Naive thymus-derived CD4-positive, alpha-beta T cell (primary cell): ENCODE measurements around the gene CAMTA1. TPM values are rescaled to one million over a fixed set of nuclear protein-coding genes. Genes with fewer than 3 reads are reported as not detected.

Source experiments
- ATAC-seq: fragments of 150-1000 bp; cut with Tn5 transposase; 2 replicates; pipeline ENCODE4 v1.10.0; 2021; ENCODE audit warnings: mild to moderate bottlenecking, moderate library complexity
- CTCF ChIA-PET: fragments of 350-600 bp; sonication (Branson Sonifier 250); formaldehyde crosslinking; loops from one replicate; lab custom pipeline; 2021; ENCODE audit warnings: antibody characterized with exemption; lab: Charles Lee
- POLR2A ChIA-PET: fragments of 350-600 bp; sonication (Branson Sonifier 250); formaldehyde crosslinking; loops from one replicate; lab custom pipeline; 2021; ENCODE audit warnings: antibody characterized with exemption, inconsistent platforms; lab: Charles Lee
- DNase-seq, 9 donors: peaks; one replicate each; pipeline versions ENCODE4 v3.0.0 to v3.0.0-alpha.2; 2020 to 2022; ENCODE audit warnings: mixed read lengths in 1 of 9
- H3K27ac ChIP-seq: one replicate; pipeline ENCODE4 v1.7.0; 2013; ENCODE audit warnings: mild to moderate bottlenecking, low read depth, low read length, moderate library complexity
- H3K27me3 ChIP-seq, 2 donors: one replicate each; pipeline ENCODE4 v1.7.0; 2013; ENCODE audit warnings: low read length in 2 of 2, mild to moderate bottlenecking in 2 of 2, moderate library complexity in 2 of 2; ENCODE audit not compliant: control insufficient read depth in 2 of 2, insufficient read depth in 2 of 2
- H3K36me3 ChIP-seq, 3 experiments: 1 replicate in 2 of 3; 2 replicates in 1 of 3; pipeline ENCODE4 v1.7.0; 2013; ENCODE audit warnings: low read length in 3 of 3, mild to moderate bottlenecking in 3 of 3, moderate library complexity in 1 of 3; ENCODE audit not compliant: insufficient read depth in 3 of 3, control insufficient read depth in 2 of 3
- H3K4me1 ChIP-seq, 2 donors: one replicate each; pipeline ENCODE4 v1.7.0; 2013; ENCODE audit warnings: low read length in 2 of 2, mild to moderate bottlenecking in 2 of 2, moderate library complexity in 1 of 2; ENCODE audit not compliant: control insufficient read depth in 2 of 2, insufficient read depth in 2 of 2
- H3K4me3 ChIP-seq: 2 replicates; pipeline ENCODE4 v1.7.0; 2013; ENCODE audit warnings: mild to moderate bottlenecking, low read length
- H3K9me3 ChIP-seq, 3 experiments: 1 replicate in 2 of 3; 2 replicates in 1 of 3; pipeline ENCODE4 v1.7.0; 2013; ENCODE audit warnings: low read length in 3 of 3; ENCODE audit not compliant: control insufficient read depth in 2 of 3
- H3K27ac Mint-ChIP-seq, 9 donors: one replicate each; pipeline ENCODE4 v1.8.0; 2020 to 2022; ENCODE audit warnings: mixed read lengths in 9 of 9, mild to moderate bottlenecking in 8 of 9, moderate library complexity in 5 of 9, inconsistent platforms in 2 of 9
- H3K27me3 Mint-ChIP-seq, 5 donors: one replicate each; pipeline ENCODE4 v1.8.0; 2021 to 2022; ENCODE audit warnings: mixed read lengths in 5 of 5, mild to moderate bottlenecking in 1 of 5
- H3K36me3 Mint-ChIP-seq, 5 donors: one replicate each; pipeline ENCODE4 v1.8.0; 2020 to 2022; ENCODE audit warnings: mixed read lengths in 5 of 5, mild to moderate bottlenecking in 3 of 5, inconsistent platforms in 1 of 5
- H3K4me1 Mint-ChIP-seq, 7 donors: one replicate each; pipeline ENCODE4 v1.8.0; 2020 to 2022; ENCODE audit warnings: mixed read lengths in 7 of 7, mild to moderate bottlenecking in 3 of 7, inconsistent platforms in 1 of 7
- H3K4me3 Mint-ChIP-seq, 10 donors: one replicate each; pipeline ENCODE4 v1.8.0; 2020 to 2022; ENCODE audit warnings: mild to moderate bottlenecking in 10 of 10, mixed read lengths in 10 of 10, moderate library complexity in 6 of 10, inconsistent platforms in 2 of 10
- H3K9me3 Mint-ChIP-seq, 11 donors: one replicate each; pipeline ENCODE4 v1.8.0; 2020 to 2022; ENCODE audit warnings: mixed read lengths in 11 of 11, mild to moderate bottlenecking in 4 of 11, inconsistent platforms in 1 of 11, moderate library complexity in 1 of 11
- intact Hi-C, 2 donors: fragments of 100-400 bp; cut with micrococcal nuclease; formaldehyde crosslinking; loops; one replicate each; pipeline ENCODE4 v1.15.1; 2023
- polyA plus RNA-seq, 2 donors: library from polyadenylated mRNA; unstranded; fragments of 300-500 nt; fragmentation: Illumina TruSeq; gene quantifications; one replicate each; pipeline ENCODE4 v1.2.3, GENCODE V29; 2021
- total RNA-seq, 6 experiments: library from RNA in 5 of 6; stranded (reverse) in 5 of 6; gene quantifications; 1 replicate in 5 of 6; 2 replicates in 1 of 6; pipeline ENCODE4 v1.2.3 and lab custom pipeline; 2021 to 2026

Gene CAMTA1
- total and polyA plus RNA-seq, 7 experiments from 2014 or later, result 38.1 to 68.6 (median 42.6) TPM

DNA sequence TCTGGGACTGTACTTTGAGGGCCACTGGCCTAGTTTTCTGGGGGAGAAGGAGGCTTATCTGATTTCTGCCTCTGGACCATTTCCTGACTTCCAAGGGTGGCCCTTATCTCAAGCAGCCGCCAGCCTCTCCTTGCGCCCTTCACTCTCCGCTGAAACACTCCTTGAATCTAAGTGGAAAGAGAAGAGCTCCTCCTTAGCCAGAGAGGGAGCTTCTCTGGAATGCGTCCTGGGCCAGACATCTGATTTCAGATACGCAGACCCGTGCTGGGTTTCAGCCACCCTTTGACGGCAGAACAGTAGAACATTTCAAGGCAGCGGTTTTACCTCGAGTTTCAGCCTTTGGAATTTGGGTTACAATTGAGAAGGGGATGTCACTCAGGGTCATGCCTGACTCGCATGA lies 308.0 kb downstream of the CAMTA1 start:
- Mint-ChIP-seq H3K4me3 (no peak overlapping the region), H3K27ac (no peak overlapping the region), H3K4me1 (no peaks in the 10 kb centered on the region), H3K27me3 (peaks cover 0 to 21% (median 18%) of the 10 kb centered on the region in 5 donors), H3K9me3 (peaks cover 0 to 2% (median 0%) of the 10 kb centered on the region in 11 donors), H3K36me3 (no peaks in the 10 kb centered on the region)
- intact Hi-C loops, result no loop called here
- no peaks in the 10 kb centered on the region for H3K4me1 ChIP-seq
- H3K9me3 ChIP-seq, result no peaks in the 10 kb centered on the region
- ATAC-seq, result no peak
- no peak overlapping the region for H3K27ac ChIP-seq
- H3K4me3 ChIP-seq, result no peak overlapping the region
- DNase-seq, result no peak
- POLR2A ChIA-PET, result no interaction called here
- CTCF ChIA-PET, result no interaction called here
- H3K27me3 ChIP-seq, result no peaks in the 10 kb centered on the region
- no peaks in the 10 kb centered on the region for H3K36me3 ChIP-seq

GRCh38 chr1:7094086-7094485 lies 308.8 kb downstream of the CAMTA1 start:
- H3K4me3 Mint-ChIP-seq, result no peak overlapping the region
- Histone ChIP-seq H3K27me3 (no peaks in the 10 kb centered on the region), H3K4me3 (no peak overlapping the region), H3K4me1 (no peaks in the 10 kb centered on the region), H3K27ac (no peak overlapping the region), H3K9me3 (no peaks in the 10 kb centered on the region), H3K36me3 (no peaks in the 10 kb centered on the region)
- ATAC-seq (no peak), DNase-seq (no peak)
- H3K27me3 Mint-ChIP-seq, result peaks cover 0 to 21% (median 18%) of the 10 kb centered on the region in 5 donors
- ChIA-PET POLR2A (no interaction called here), CTCF (no interaction called here)
- peaks cover 0 to 2% (median 0%) of the 10 kb centered on the region in 11 donors for H3K9me3 Mint-ChIP-seq
- H3K27ac Mint-ChIP-seq, result no peak overlapping the region
- intact Hi-C loops, result no loop called here
- H3K36me3 Mint-ChIP-seq, result no peaks in the 10 kb centered on the region
- no peaks in the 10 kb centered on the region for H3K4me1 Mint-ChIP-seq

GRCh38 chr1:7094509-7094908 lies 309.3 kb downstream of the CAMTA1 start:
- no peaks in the 10 kb centered on the region for H3K4me1 ChIP-seq
- Mint-ChIP-seq H3K36me3 (no peaks in the 10 kb centered on the region), H3K27ac (no peak overlapping the region), H3K4me1 (no peaks in the 10 kb centered on the region), H3K9me3 (peaks cover 0 to 2% (median 0%) of the 10 kb centered on the region in 11 donors), H3K27me3 (peaks cover 0 to 23% (median 18%) of the 10 kb centered on the region in 5 donors), H3K4me3 (no peak overlapping the region)
- DNase-seq (no peak), ATAC-seq (no peak)
- H3K27ac ChIP-seq, result no peak overlapping the region
- CTCF ChIA-PET, result no interaction called here
- H3K27me3 ChIP-seq, result no peaks in the 10 kb centered on the region
- no peaks in the 10 kb centered on the region for H3K36me3 ChIP-seq
- H3K4me3 ChIP-seq, result no peak overlapping the region
- intact Hi-C loops, result no loop called here
- POLR2A ChIA-PET, result no interaction called here
- H3K9me3 ChIP-seq, result no peaks in the 10 kb centered on the region

DNA sequence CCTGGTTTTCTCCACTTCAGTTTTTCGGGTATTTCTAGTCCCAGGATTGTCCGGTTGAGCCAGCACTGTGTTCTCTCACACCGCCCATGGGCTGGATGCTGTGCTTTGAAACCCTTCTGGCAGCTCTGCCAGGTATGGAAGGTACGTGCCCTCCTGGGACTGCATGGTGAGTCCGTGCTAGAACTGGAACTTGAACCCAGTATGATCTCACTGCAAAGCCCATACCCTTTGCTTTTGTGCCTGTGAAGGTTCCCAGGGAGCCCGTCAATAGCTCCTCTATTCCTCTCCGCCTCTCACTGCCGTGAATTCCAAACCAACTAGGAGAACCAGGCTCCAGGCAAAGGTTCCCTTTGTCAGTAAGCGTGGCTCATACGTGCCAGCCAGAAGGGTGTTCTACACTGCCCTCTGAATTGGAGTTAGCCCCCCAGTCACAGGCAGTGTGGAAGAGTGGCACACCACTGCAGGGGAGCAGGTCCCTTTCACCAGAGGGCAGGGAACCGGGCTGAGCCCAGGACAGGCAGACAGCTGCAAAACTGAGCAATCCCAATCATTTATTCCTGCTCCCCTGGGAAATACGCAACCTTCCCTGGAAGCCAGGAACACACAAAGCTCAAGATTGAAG lies 310.2 kb downstream of the CAMTA1 start:
- no peak overlapping the region for H3K27ac ChIP-seq
- ATAC-seq (no peak), DNase-seq (no peak)
- ChIA-PET POLR2A (no interaction called here), CTCF (no interaction called here)
- H3K4me1 Mint-ChIP-seq, result no peaks in the 10 kb centered on the region
- H3K27me3 ChIP-seq, result no peaks in the 10 kb centered on the region
- peaks cover 0 to 33% (median 21%) of the 10 kb centered on the region in 5 donors for H3K27me3 Mint-ChIP-seq
- no peak overlapping the region for H3K4me3 Mint-ChIP-seq
- intact Hi-C loops, result no loop called here
- H3K4me1 ChIP-seq, result no peaks in the 10 kb centered on the region
- no peak overlapping the region for H3K27ac Mint-ChIP-seq
- no peak overlapping the region for H3K4me3 ChIP-seq
- peaks cover 0 to 3% (median 0%) of the 10 kb centered on the region in 11 donors for H3K9me3 Mint-ChIP-seq
- no peaks in the 10 kb centered on the region for H3K9me3 ChIP-seq
- no peaks in the 10 kb centered on the region for H3K36me3 Mint-ChIP-seq
- no peaks in the 10 kb centered on the region for H3K36me3 ChIP-seq

- Mint-ChIP-seq H3K36me3 (no peaks in the 10 kb centered on the region), H3K27me3 (peaks cover 0 to 35% (median 21%) of the 10 kb centered on the region in 5 donors), H3K27ac (no peak overlapping the region), H3K4me3 (no peak overlapping the region), H3K4me1 (no peaks in the 10 kb centered on the region), H3K9me3 (peaks cover 0 to 5% (median 0%) of the 10 kb centered on the region in 11 donors)
- ChIA-PET CTCF (no interaction called here), POLR2A (no interaction called here)
- ATAC-seq (no peak), DNase-seq (no peak)
- Histone ChIP-seq H3K4me3 (no peak overlapping the region), H3K36me3 (no peaks in the 10 kb centered on the region), H3K27me3 (no peaks in the 10 kb centered on the region), H3K9me3 (no peaks in the 10 kb centered on the region), H3K27ac (no peak overlapping the region), H3K4me1 (no peaks in the 10 kb centered on the region)
- intact Hi-C loops, result no loop called here
These were observed 312.8 kb downstream of the CAMTA1 start for GRCh38 chr1:7097938-7098592.

- intact Hi-C loops, result no loop called here
- H3K4me3 Mint-ChIP-seq, result no peak overlapping the region
- ChIA-PET POLR2A (no interaction called here), CTCF (no interaction called here)
- peaks cover 0 to 35% (median 21%) of the 10 kb centered on the region in 5 donors for H3K27me3 Mint-ChIP-seq
- Histone ChIP-seq H3K36me3 (no peaks in the 10 kb centered on the region), H3K9me3 (no peaks in the 10 kb centered on the region), H3K4me1 (no peaks in the 10 kb centered on the region), H3K27ac (no peak overlapping the region), H3K4me3 (no peak overlapping the region), H3K27me3 (no peaks in the 10 kb centered on the region)
- DNase-seq (no peak), ATAC-seq (no peak)
- H3K9me3 Mint-ChIP-seq, result peaks cover 0 to 5% (median 0%) of the 10 kb centered on the region in 11 donors
- H3K4me1 Mint-ChIP-seq, result no peaks in the 10 kb centered on the region
- no peaks in the 10 kb centered on the region for H3K36me3 Mint-ChIP-seq
- no peak overlapping the region for H3K27ac Mint-ChIP-seq
These were observed 313.4 kb downstream of the CAMTA1 start for GRCh38 chr1:7098641-7099040.

DNA sequence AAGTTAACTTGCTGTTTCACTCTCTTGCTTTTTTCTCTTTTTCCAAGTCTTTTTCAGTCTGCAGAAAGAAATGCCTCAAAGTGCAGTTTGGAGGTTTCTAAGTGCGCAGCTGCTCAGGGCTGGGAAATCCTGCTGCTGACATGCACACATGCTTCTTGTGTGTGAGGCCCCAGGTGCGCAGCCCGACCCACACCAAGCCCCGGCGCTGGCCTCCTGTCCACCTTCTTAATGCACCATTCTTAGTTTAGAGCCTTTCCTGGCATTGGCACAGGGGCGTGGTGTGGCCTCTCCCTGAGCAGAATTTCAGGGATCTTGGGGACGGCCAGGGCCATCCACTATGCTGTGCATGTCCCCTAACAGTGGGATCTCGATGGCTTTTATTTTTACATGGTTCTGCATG lies 315.2 kb downstream of the CAMTA1 start:
- no peak overlapping the region for H3K27ac Mint-ChIP-seq
- H3K9me3 Mint-ChIP-seq, result peaks cover 0 to 5% (median 0%) of the 10 kb centered on the region in 11 donors
- DNase-seq, result no peak
- no peak for ATAC-seq
- H3K9me3 ChIP-seq, result no peaks in the 10 kb centered on the region
- peaks cover 0 to 35% (median 21%) of the 10 kb centered on the region in 5 donors for H3K27me3 Mint-ChIP-seq
- H3K4me1 Mint-ChIP-seq, result no peaks in the 10 kb centered on the region
- H3K4me3 Mint-ChIP-seq, result no peak overlapping the region
- H3K36me3 Mint-ChIP-seq, result no peaks in the 10 kb centered on the region
- H3K27me3 ChIP-seq, result no peaks in the 10 kb centered on the region
- no peaks in the 10 kb centered on the region for H3K36me3 ChIP-seq
- no peaks in the 10 kb centered on the region for H3K4me1 ChIP-seq
- ChIA-PET POLR2A (no interaction called here), CTCF (no interaction called here)
- no peak overlapping the region for H3K4me3 ChIP-seq
- H3K27ac ChIP-seq, result no peak overlapping the region
- intact Hi-C loops, result no loop called here
